ENCODE measurements around the gene PSORS1C1. TPM values are rescaled to one million over a fixed set of nuclear protein-coding genes. Genes with fewer than 3 reads are reported as not detected.
A peak's percentile ranks its signal among the peaks of the same experiment; 100 is the strongest.
"Not testable (repeated sequence)": the region's sequence is repeated elsewhere in the genome, so short reads cannot be mapped to it uniquely, and the experiment has no call there.

PSORS1C1 gene
- polyA plus RNA-seq, 6 donors from 2014 or later = not detected

DNA sequence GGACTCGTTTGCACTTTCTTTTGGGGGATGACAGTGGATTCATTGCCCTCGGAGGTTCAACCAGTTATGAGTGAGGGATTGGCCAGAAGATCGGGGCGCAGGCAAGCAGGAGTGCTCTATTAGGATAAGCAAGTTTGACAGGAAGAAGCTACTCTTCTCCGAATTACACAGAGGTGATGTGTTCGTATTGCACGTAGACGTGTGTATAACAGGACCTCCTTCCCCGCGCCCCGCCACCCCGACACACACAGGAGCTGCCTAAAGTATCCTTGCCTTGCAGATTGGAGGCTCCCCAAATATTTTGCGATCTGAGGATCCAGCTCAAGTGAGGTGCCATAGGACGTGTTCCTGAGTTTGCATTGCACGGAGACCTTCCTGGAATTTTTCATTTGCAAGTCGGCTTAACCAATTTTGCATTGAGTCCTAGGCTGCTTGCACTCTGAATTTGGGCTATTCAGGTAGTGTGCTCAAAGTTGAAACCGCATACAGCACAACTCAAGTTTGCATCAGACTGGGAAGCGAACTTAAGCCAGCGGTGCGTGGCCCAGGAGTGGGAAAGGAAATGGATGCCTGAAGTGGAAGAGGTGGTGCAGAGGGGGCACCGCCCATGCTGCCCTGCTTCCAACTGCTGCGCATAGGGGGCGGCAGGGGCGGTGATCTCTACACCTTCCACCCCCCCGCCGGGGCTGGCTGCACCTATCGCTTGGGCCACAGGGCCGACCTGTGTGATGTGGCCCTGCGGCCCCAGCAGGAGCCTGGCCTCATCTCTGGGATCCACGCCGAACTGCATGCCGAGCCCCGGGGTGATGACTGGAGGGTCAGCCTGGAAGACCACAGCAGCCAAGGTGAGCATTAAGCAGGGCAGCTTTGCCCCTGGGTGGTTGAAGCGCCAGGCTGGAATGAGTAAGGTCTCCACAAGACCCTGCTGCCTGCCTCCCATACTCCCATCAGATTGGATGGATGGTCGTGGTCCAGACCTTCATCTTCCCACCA is 44.6 kb downstream of the PSORS1C1 start:
- ATAC-seq (ENCODE audit: low read depth in 2 of 2) = no peak
- peak overlapping the region; percentile 8 to 93 (median 86) for H3K27ac Mint-ChIP-seq
- no peak for DNase-seq
- H3K9me3 Mint-ChIP-seq = no peaks in the 10 kb centered on the region
- H3K4me3 Mint-ChIP-seq = peak overlapping the region; percentile 88 to 99 (median 92)
- H3K36me3 Mint-ChIP-seq = no peaks in the 10 kb centered on the region
- peaks cover 24 to 28% (median 26%) of the 10 kb centered on the region in 3 donors for H3K4me1 Mint-ChIP-seq
- no peaks in the 10 kb centered on the region for H3K27me3 Mint-ChIP-seq

DNA sequence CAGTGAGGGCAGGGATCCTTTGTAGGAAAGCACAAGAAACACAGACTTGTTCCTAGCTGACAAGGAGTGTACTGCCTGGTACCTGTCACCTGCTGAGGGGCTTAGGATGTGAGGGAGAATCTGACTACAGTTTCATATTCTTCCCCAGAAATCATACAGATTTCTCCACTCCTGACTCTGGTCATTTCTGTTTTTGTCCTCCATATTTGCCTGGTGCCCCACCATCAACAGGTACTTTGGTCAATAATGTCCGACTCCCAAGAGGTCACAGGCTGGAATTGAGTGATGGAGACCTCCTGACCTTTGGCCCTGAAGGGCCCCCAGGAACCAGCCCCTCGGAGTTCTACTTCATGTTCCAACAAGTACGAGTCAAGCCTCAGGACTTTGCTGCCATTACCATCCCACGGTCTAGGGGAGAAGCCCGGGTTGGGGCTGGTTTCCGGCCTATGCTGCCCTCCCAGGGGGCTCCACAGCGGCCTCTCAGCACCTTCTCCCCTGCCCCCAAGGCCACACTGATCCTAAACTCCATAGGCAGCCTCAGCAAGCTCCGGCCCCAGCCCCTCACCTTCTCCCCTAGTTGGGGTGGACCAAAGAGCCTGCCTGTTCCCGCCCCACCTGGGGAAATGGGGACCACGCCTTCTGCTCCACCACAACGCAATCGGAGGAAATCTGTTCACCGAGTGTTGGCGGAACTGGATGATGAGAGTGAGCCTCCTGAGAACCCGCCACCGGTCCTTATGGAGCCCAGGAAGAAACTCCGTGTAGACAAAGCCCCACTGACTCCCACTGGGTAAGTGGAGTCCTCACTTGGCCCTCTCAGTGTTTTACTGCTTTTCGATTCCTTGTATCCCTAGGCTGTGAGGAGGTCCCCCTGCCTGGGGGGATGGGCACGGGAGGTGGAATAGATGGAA is 46.9 kb downstream of the PSORS1C1 start:
- H3K36me3 Mint-ChIP-seq = no peaks in the 10 kb centered on the region
- no peaks in the 10 kb centered on the region for H3K9me3 Mint-ChIP-seq
- peak overlapping the region in 1 of 6 donors; percentile 49 for H3K27ac Mint-ChIP-seq
- peak overlapping the region in 2 of 8 donors; percentile 56 to 76 for H3K4me3 Mint-ChIP-seq
- ATAC-seq (ENCODE audit: low read depth in 2 of 2) (no peak), DNase-seq (no peak)
- no peaks in the 10 kb centered on the region for H3K27me3 Mint-ChIP-seq
- peaks cover 32 to 36% (median 32%) of the 10 kb centered on the region in 3 donors for H3K4me1 Mint-ChIP-seq

DNA sequence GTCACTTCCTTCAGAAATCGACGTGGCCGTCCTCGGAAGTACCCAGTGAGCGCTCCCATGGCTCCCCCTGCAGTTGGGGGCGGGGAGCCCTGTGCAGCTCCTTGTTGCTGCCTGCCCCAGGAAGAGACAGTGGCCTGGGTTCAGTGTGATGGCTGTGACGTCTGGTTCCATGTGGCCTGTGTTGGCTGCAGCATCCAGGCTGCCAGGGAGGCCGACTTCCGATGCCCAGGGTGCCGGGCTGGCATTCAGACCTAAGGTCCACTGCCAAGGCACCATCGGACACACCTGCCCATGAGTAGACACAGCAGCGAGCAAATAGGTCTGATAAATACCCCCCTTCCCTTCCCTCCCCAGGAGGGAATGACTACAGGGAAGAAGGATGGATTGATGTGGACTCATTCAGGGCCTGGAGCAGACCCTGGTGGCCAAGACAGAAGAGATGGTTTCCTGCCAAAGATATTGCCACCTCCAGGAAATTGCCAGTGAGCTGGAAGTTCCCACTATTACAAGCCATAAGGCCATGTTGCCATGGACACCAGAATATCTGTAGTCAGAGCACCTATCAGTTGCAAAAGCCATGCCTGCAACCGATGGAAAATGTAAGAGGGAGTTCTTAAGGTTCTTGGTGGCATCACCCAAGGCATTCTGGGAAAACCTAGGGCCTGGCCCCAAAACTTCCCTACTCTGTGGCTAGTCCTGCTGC is 48.0 kb downstream of the PSORS1C1 start:
- no peak overlapping the region for H3K4me3 Mint-ChIP-seq
- H3K27ac Mint-ChIP-seq = no peak overlapping the region
- DNase-seq (no peak), ATAC-seq (ENCODE audit: low read depth in 2 of 2) (no peak)
- H3K9me3 Mint-ChIP-seq = no peaks in the 10 kb centered on the region
- peaks cover 24 to 26% (median 24%) of the 10 kb centered on the region in 3 donors for H3K4me1 Mint-ChIP-seq
- H3K36me3 Mint-ChIP-seq = no peaks in the 10 kb centered on the region
- no peaks in the 10 kb centered on the region for H3K27me3 Mint-ChIP-seq

DNA sequence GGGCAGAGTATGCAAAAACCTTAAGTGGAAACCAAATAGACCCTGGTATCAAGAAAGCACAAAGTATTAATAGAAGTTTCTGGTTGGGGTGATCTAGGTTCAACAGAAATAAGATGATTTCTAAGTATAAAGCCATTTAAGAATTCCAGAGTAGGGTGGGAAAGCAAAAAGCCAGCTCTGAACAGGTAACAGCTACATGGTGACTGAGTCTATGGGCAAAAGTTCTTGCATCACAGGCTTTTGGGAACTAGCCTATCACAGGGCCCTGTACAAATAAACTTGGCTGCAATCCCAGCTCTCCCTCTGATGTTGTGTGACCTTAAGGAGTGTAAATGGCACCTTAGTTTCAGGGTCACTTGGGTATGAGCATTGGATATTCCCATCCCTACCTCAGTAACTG is 49.3 kb downstream of the PSORS1C1 start:
- Mint-ChIP-seq H3K27me3 (no peaks in the 10 kb centered on the region), H3K4me1 (peaks cover 11 to 14% (median 11%) of the 10 kb centered on the region in 3 donors), H3K4me3 (no peak overlapping the region), H3K9me3 (no peaks in the 10 kb centered on the region), H3K36me3 (no peaks in the 10 kb centered on the region), H3K27ac (no peak overlapping the region)
- DNase-seq (no peak), ATAC-seq (ENCODE audit: low read depth in 2 of 2) (no peak)

DNA sequence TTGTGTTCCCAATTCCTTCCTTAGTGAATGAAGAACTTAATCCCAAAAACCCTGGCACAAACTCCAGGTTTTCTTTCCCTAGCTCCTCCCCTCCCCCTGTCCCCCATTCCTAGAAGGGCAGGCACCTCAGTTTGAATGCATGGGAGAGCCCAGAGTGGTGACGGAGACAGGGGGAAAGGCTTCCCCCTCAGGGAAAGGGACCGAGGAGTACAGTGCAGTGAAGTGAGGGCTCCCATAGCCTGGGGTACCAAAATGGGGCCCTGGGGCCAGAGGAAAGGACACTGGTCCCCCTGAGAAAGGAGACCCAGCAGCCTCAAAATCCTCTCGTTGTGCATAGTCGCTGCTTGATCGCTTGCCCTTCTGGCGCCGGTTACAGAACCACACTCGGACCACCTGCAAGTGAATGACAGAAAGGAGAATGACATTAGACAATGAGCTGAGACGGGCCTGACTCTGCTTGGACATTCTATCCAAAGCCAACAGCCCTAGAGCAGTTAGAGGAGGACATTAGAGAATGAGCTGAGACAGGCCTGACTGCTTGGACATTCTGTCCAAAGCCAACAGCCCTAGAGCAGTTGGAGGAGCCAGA is 50.0 kb downstream of the PSORS1C1 start:
- H3K27ac Mint-ChIP-seq = peak overlapping the region in 2 of 6 donors; percentile 17 to 81
- not testable (repeated sequence) for H3K9me3 Mint-ChIP-seq; ATAC-seq (ENCODE audit: low read depth in 2 of 2)

DNA sequence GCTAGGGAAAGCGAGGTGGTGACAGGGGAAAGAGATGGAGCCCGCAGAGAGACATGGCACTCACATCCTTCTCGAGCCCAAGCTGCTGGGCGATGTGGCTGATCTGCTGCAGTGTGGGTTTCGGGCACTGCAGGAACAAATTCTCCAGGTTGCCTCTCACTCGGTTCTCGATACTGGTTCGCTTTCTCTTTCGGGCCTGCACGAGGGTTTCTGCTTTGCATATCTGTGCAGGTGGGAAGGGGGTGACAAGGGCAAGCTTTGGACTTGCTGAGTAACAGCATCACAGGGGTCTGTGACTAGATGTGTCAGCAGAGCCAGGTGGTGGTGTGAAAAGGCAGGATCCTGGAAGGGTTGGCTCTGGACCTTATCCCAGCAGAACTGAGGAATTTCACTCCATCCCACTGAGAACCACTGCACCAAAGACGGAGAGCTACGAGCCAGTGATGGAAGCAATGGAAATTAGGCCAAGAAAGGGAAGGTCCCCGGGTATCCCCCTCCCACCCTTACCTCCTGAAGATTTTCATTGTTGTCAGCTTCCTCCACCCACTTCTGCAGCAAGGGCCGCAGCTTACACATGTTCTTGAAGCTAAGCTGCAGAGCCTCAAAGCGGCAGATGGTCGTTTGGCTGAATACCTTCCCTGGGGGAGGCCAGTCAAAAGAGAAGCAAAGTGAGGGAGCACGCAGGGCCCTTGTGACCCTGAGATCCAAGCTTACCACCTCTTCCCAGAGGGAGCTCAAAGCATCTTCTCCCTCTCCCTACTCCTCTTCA is 50.6 kb downstream of the PSORS1C1 start:
- peak overlapping the region in 3 of 6 donors; percentile 17 to 81 (median 73) for H3K27ac Mint-ChIP-seq
- peaks cover 6 to 10% (median 8%) of the 10 kb centered on the region in 3 donors for H3K4me1 Mint-ChIP-seq
- H3K4me3 Mint-ChIP-seq = peak overlapping the region in 2 of 8 donors; percentile 7 to 30
- ATAC-seq (ENCODE audit: low read depth in 2 of 2) = peak; percentile 77 to 88
- H3K36me3 Mint-ChIP-seq, DNase-seq, H3K9me3 Mint-ChIP-seq, H3K27me3 Mint-ChIP-seq: not testable (repeated sequence)

More for the DNA sequence above, 50.0 kb downstream of the PSORS1C1 start:
- H3K4me3 Mint-ChIP-seq, H3K27me3 Mint-ChIP-seq, DNase-seq, H3K36me3 Mint-ChIP-seq: not testable (repeated sequence)
- peaks cover 6 to 11% (median 10%) of the 10 kb centered on the region in 3 donors for H3K4me1 Mint-ChIP-seq

DNA sequence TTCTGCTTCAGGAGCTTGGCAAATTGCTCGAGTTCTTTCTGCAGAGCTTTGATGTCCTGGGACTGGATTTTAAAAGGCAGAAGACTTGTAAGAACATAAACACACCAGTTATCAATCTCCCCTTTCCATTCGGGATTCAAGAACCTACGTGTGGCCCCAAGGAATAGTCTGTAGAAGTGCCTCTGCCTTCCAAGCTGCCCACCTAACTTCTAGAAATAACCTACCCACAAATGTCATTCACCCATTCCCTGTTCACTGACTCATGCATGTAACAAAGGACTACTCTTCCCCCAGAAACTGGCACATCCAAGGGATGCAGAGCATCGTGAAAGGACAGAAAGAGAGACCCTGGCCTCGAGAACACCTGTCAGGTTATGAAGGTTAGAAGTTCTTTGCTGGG is 51.4 kb downstream of the PSORS1C1 start:
- Mint-ChIP-seq H3K4me3 (no peak overlapping the region), H3K36me3 (no peaks in the 10 kb centered on the region), H3K27ac (peak overlapping the region in 2 of 6 donors; percentile 30 to 62), H3K4me1 (peaks cover 6 to 10% (median 8%) of the 10 kb centered on the region in 3 donors), H3K9me3 (no peaks in the 10 kb centered on the region), H3K27me3 (no peaks in the 10 kb centered on the region)
- DNase-seq = no peak
- ATAC-seq (ENCODE audit: low read depth in 2 of 2) = no peak

DNA sequence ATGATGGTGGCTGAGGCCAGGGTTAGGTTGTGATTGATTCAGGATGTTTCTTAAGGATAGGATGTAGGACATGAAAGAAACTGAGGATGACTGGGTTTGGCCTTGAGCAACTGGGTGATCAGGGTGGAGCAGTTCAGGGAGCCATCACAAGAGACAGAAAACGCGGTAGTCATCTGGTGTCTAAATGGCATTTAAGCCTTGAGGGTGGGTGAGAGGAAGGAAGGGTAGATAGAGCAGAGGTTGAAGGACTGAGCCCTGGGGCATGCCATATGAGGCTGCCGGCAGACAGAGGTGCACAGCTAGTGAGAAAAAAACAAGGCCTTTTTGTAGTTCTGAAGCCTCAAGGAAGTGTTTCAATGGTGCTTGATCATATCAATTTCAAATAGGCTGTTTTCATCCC is 54.0 kb downstream of the PSORS1C1 start:
- Mint-ChIP-seq H3K4me1 (peaks cover 6 to 10% (median 8%) of the 10 kb centered on the region in 3 donors), H3K36me3 (no peaks in the 10 kb centered on the region), H3K9me3 (no peaks in the 10 kb centered on the region), H3K27ac (peak overlapping the region in 3 of 6 donors; percentile 17 to 88 (median 70)), H3K4me3 (no peak overlapping the region), H3K27me3 (no peaks in the 10 kb centered on the region)
- ATAC-seq (ENCODE audit: low read depth in 2 of 2) (no peak), DNase-seq (no peak)

DNA sequence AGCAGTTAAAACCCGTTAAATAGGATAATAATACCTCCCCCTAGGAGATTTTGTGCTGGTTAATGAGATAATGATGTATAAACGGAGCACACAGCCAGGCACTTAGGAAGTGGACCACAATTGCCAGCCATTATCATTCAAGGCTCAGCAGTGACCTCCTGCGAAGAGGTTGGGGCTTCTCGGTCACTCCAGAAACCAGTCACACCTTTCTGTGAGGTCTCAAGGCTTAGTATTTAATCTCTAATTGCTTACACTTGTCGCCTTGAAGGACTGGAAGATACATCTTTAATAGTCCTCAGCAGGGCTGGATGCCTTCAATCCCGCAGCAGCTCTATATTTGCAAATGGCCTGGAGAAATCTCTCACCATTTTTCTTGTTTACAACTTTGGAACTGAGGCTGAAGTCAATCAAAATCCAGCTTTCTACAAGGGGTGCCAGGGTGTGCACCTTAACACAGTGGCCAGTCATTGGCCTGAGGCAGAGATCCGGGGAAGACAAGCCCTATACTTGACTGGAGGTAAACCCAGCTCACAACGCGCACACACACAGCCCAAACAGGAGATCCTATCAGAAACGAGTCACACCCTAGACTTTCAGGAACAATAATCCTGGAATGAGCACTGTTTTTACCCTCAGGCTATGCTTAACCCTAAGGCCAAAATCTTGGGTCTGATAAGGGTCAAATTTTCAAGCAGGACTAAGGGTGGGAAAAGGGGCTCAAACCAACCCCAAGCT is 54.7 kb downstream of the PSORS1C1 start:
- DNase-seq (no peak), ATAC-seq (ENCODE audit: low read depth in 2 of 2) (no peak)
- Mint-ChIP-seq H3K4me1 (peaks cover 6 to 10% (median 8%) of the 10 kb centered on the region in 3 donors), H3K36me3 (no peaks in the 10 kb centered on the region), H3K4me3 (no peak overlapping the region), H3K9me3 (no peaks in the 10 kb centered on the region), H3K27ac (no peak overlapping the region), H3K27me3 (no peaks in the 10 kb centered on the region)

DNA sequence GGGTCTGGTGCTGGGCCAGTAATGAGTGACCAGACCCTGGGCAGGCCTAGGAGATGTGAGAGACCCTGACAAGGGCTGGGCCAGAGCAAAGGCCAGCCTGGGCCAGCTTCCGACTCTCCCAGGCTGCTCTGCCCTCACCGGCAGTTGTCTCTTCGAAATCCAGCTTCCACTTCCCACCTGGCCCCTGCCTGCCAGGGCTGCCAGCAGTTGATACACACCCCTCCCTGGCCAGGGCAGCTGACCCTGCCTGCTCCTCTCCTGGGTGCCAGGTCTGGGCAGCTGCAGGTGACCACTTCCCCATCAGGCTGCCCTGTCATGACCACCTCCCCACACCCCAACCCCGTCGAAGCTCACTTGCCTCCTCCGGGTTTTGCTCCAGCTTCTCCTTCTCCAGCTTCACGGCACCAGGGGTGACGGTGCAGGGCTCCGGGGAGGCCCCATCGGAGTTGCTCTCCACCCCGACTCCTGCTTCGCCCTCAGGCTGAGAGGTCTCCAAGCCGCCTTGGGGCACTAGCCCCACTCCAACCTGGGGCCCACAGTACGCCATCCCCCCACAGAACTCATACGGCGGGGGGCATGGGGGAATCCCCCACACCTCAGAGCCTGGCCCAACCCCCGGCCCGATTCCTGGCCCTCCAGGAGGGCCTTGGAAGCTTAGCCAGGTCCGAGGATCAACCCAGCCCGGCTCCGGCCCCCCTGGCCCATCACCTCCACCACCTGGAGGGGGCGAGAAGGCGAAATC is 55.4 kb downstream of the PSORS1C1 start:
- not testable (repeated sequence) for H3K27ac Mint-ChIP-seq; DNase-seq; H3K36me3 Mint-ChIP-seq; H3K27me3 Mint-ChIP-seq; ATAC-seq (ENCODE audit: low read depth in 2 of 2); H3K9me3 Mint-ChIP-seq; H3K4me3 Mint-ChIP-seq; H3K4me1 Mint-ChIP-seq

DNA sequence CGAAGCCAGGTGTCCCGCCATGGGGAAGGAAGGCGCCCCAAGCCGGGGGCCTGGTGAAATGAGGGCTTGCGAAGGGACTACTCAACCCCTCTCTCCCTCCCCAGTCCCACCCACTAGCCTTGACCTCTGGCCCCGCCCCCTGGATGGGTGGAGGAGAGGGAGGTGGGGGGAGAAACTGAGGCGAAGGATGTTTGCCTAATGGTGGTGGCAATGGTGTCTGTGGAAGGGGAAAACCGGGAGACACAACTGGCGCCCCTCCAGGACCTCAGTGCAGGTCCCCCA is 55.9 kb downstream of the PSORS1C1 start, which contains the start of gene POU5F1:
POU5F1 (minus strand) TSS at position 83 of the 282 bp plus-strand sequence; CDS start at position 21, 62 bp downstream.
- H3K27me3 Mint-ChIP-seq = no peaks in the 10 kb centered on the region
- DNase-seq (no peak), ATAC-seq (ENCODE audit: low read depth in 2 of 2) (no peak)
- H3K36me3 Mint-ChIP-seq = no peaks in the 10 kb centered on the region
- no peak within 1 kb of the TSS for H3K4me3 Mint-ChIP-seq
- H3K9me3 Mint-ChIP-seq = no peaks in the 10 kb centered on the region
- no peaks in the 10 kb centered on the region for H3K4me1 Mint-ChIP-seq
- H3K27ac Mint-ChIP-seq = peak within 1 kb of the TSS in 2 of 6 donors; percentile 44 to 59
